MM.1S (cell line): ENCODE measurements around the gene COA3.

Experiments used
- DNase-seq: peaks from one replicate; pipeline ENCODE4 v3.0.0-alpha.2; 2015
- H2AFZ ChIP-seq: fragments of 300-600 bp; sonication (generic); 2 replicates; pipeline ENCODE4 v1.6.0; 2016; ENCODE audit warnings: antibody characterized with exemption, low read length
- H3F3A ChIP-seq: fragments of 300-600 bp; sonication (generic); 2 replicates; pipeline ENCODE4 v1.6.1; 2016; ENCODE audit warnings: mild to moderate bottlenecking, antibody characterized with exemption, low read length, moderate library complexity, mixed read lengths; ENCODE audit not compliant: insufficient read depth
- H3K27ac ChIP-seq: fragments of 300-600 bp; sonication (generic); 2 replicates; pipeline ENCODE4 v1.5.1; 2016; ENCODE audit warnings: mild to moderate bottlenecking, low read length
- H3K27me3 ChIP-seq: fragments of 300-600 bp; sonication (generic); replicated peaks from 2 replicates; pipeline ENCODE4 v1.6.0; 2016; ENCODE audit warnings: low read length; ENCODE audit not compliant: insufficient read depth
- H3K36me3 ChIP-seq: fragments of 300-600 bp; sonication (generic); replicated peaks from 2 replicates; pipeline ENCODE4 v1.6.1; 2016; ENCODE audit warnings: mild to moderate bottlenecking, low read length, mixed read lengths; ENCODE audit not compliant: insufficient read depth
- H3K4me1 ChIP-seq: fragments of 300-600 bp; sonication (generic); 2 replicates; pipeline ENCODE4 v1.6.1; 2016; ENCODE audit warnings: low read length, mixed read lengths
- H3K4me2 ChIP-seq: fragments of 300-600 bp; sonication (generic); 2 replicates; pipeline ENCODE4 v1.6.0; 2016; ENCODE audit warnings: low read depth, low read length
- H3K4me3 ChIP-seq: fragments of 300-600 bp; sonication (generic); 2 replicates; pipeline ENCODE4 v1.5.1; 2016; ENCODE audit warnings: low read length, mixed read lengths
- H3K79me2 ChIP-seq: fragments of 300-600 bp; sonication (generic); 2 replicates; pipeline ENCODE4 v1.6.1; 2016; ENCODE audit warnings: mixed run types, low read length, mixed read lengths
- H3K9ac ChIP-seq: fragments of 300-600 bp; sonication (generic); 2 replicates; pipeline ENCODE4 v1.6.1; 2016; ENCODE audit warnings: low read length, mixed read lengths
- H3K9me2 ChIP-seq: fragments of 300-600 bp; sonication (generic); replicated peaks from 2 replicates; pipeline ENCODE4 v1.6.1; 2016; ENCODE audit warnings: mild to moderate bottlenecking, low read length, mixed read lengths; ENCODE audit not compliant: insufficient read depth
- H3K9me3 ChIP-seq: fragments of 300-600 bp; sonication (generic); replicated peaks from 2 replicates; pipeline ENCODE4 v1.6.1; 2016; ENCODE audit warnings: mild to moderate bottlenecking, low read length, mixed read lengths; ENCODE audit not compliant: insufficient read depth
- H4K20me1 ChIP-seq: fragments of 300-600 bp; sonication (generic); 2 replicates; pipeline ENCODE4 v1.6.1; 2016; ENCODE audit warnings: mild to moderate bottlenecking, low read length, moderate library complexity, mixed read lengths; ENCODE audit not compliant: insufficient read depth
- CTCF ChIP-seq: fragments of 300-600 bp; sonication (generic); IDR thresholded peaks from 2 replicates; pipeline ENCODE4 v1.5.1; 2016; ENCODE audit warnings: antibody characterized with exemption, low read length, mixed read lengths
- EZH2 ChIP-seq: fragments of 300-600 bp; sonication (generic); optimal IDR thresholded peaks from 2 replicates; pipeline ENCODE3; 2017; ENCODE audit warnings: low read depth, mild to moderate bottlenecking, antibody characterized with exemption, low read length, mixed read lengths
- EZH2phosphoT487 ChIP-seq: fragments of 300-600 bp; sonication (generic); IDR thresholded peaks from 2 replicates; pipeline ENCODE4 v1.6.1; 2018; ENCODE audit warnings: antibody characterized with exemption, low read length

The COA3 gene

GRCh38 chr17:42759982-42760651 lies 38.4 kb downstream of the COA3 start:
- H2AFZ ChIP-seq = peak overlapping the region; percentile 16; the same call in 1 of the 2 replicates
- peak; percentile 40 for DNase-seq
- H3K79me2 ChIP-seq = no peaks in the 10 kb centered on the region
- H3F3A ChIP-seq = no peaks in the 10 kb centered on the region; the same call in 1 of the 2 replicates
- no peaks in the 10 kb centered on the region for H3K9me3 ChIP-seq
- H3K9me2 ChIP-seq = no peaks in the 10 kb centered on the region
- H3K4me3 ChIP-seq = no peak overlapping the region
- H4K20me1 ChIP-seq = no peaks in the 10 kb centered on the region
- no peaks in the 10 kb centered on the region for H3K36me3 ChIP-seq
- H3K9ac ChIP-seq = no peak overlapping the region
- peak overlapping the region; percentile 61 for H3K4me2 ChIP-seq
- H3K4me1 ChIP-seq = peaks cover 18% of the 10 kb centered on the region
- H3K27ac ChIP-seq = no peak overlapping the region
- no peak for TF ChIP-seq EZH2phosphoT487
- TF ChIP-seq EZH2 = no peak
- TF ChIP-seq CTCF = no peak
- H3K27me3 ChIP-seq = 0 out of 2 replicates have a peak, but pooled peaks cover 4% of the 10 kb centered on the region

- Histone ChIP-seq H3K4me3 (no peak overlapping the region), H3K9me3 (no peaks in the 10 kb centered on the region), H3K27ac (no peak overlapping the region), H3K9ac (no peak overlapping the region), H3K36me3 (no peaks in the 10 kb centered on the region), H3K4me2 (no peak overlapping the region), H3K9me2 (no peaks in the 10 kb centered on the region), H3K27me3 (no peaks in the 10 kb centered on the region), H2AFZ (no peak overlapping the region), H3K4me1 (peaks cover 2% of the 10 kb centered on the region; the same call in 1 of the 2 replicates), H4K20me1 (no peaks in the 10 kb centered on the region), H3F3A (no peaks in the 10 kb centered on the region), H3K79me2 (no peaks in the 10 kb centered on the region)
- TF ChIP-seq EZH2phosphoT487 (no peak), CTCF (no peak), EZH2 (no peak)
- DNase-seq = no peak
Measured at GRCh38 chr17:42754782-42755181, 43.7 kb downstream of the COA3 start.

GRCh38 chr17:42751628-42752027 lies 46.9 kb downstream of the COA3 start:
- no peak for DNase-seq
- Histone ChIP-seq H3K27me3 (no peaks in the 10 kb centered on the region), H4K20me1 (no peaks in the 10 kb centered on the region), H2AFZ (no peak overlapping the region), H3K36me3 (no peaks in the 10 kb centered on the region), H3K9ac (no peak overlapping the region), H3F3A (no peaks in the 10 kb centered on the region), H3K9me2 (no peaks in the 10 kb centered on the region), H3K9me3 (no peaks in the 10 kb centered on the region), H3K4me1 (no peaks in the 10 kb centered on the region), H3K79me2 (no peaks in the 10 kb centered on the region), H3K4me3 (no peak overlapping the region), H3K4me2 (no peak overlapping the region), H3K27ac (no peak overlapping the region)
- TF ChIP-seq CTCF (no peak), EZH2 (no peak), EZH2phosphoT487 (no peak)
